Activated CD4-positive, alpha-beta T cell treated with anti-CD3 and anti-CD28 coated beads, Interleukin-2, amount 10 ng/mL, durations not matched to agents 24 days and 14 days (primary cell): ENCODE results near the gene CPT1C. TPM values are rescaled to one million over a fixed set of nuclear protein-coding genes. Genes with fewer than 3 reads are reported as not detected.

Experiments used
- DNase-seq: peaks from one replicate; pipeline ENCODE4 v3.0.0; 2022
- H3K27ac Mint-ChIP-seq: one replicate; pipeline ENCODE4 v1.8.0; 2022; ENCODE audit warnings: mild to moderate bottlenecking, mixed read lengths
- H3K27me3 Mint-ChIP-seq: one replicate; pipeline ENCODE4 v1.8.0; 2022; ENCODE audit warnings: mixed read lengths
- H3K36me3 Mint-ChIP-seq: one replicate; pipeline ENCODE4 v1.8.0; 2022; ENCODE audit warnings: low read depth, mild to moderate bottlenecking, mixed read lengths
- H3K4me1 Mint-ChIP-seq: one replicate; pipeline ENCODE4 v1.8.0; 2021; ENCODE audit warnings: mixed read lengths
- H3K4me3 Mint-ChIP-seq: one replicate; pipeline ENCODE4 v1.8.0; 2022; ENCODE audit warnings: mild to moderate bottlenecking, moderate library complexity, mixed read lengths
- H3K9me3 Mint-ChIP-seq: one replicate; pipeline ENCODE4 v1.8.0; 2021; ENCODE audit warnings: mixed read lengths
- intact Hi-C: fragments of 100-400 bp; cut with micrococcal nuclease; formaldehyde crosslinking; loops from one replicate; pipeline ENCODE4 v1.15.1; 2023
- total RNA-seq: library from RNA; stranded (reverse); gene quantifications from 2 replicates; pipeline ENCODE4 v1.2.3, GENCODE V29; 2022

CPT1C gene
- 3.4 and 3.6 TPM in 2 replicates for total RNA-seq

- Mint-ChIP-seq H3K4me3 (peak within 1 kb of the TSS; percentile 87), H3K9me3 (no peaks in the 10 kb centered on the region), H3K27me3 (peaks cover 13% of the 10 kb centered on the region), H3K27ac (peak within 1 kb of the TSS; percentile 63), H3K4me1 (peaks cover 19% of the 10 kb centered on the region), H3K36me3 (peaks cover 30% of the 10 kb centered on the region)
- DNase-seq: peak; percentile 88
- intact Hi-C loops: loop anchor here (2.0 kb wide), 1 partner anchor 76 kb away; the partner anchor contains the start of gene AP2A1
These were observed at the start of gene CPT1C for GRCh38 chr19:49690656-49691242. Gene CPT1C (plus strand): TSS chr19:49691116. CDS start chr19:49692253, 1,137 bp downstream.

GRCh38 chr19:49641688-49642491 lies 49.0 kb upstream of the CPT1C start, which contains the start of gene SCAF1:
Gene SCAF1 (plus strand): TSS chr19:49642209. CDS start chr19:49645027, 2,818 bp downstream.
- H3K36me3 Mint-ChIP-seq: peaks cover 13% of the 10 kb centered on the region
- DNase-seq: peak; percentile 100
- peak within 1 kb of the TSS; percentile 100 for H3K27ac Mint-ChIP-seq
- H3K4me1 Mint-ChIP-seq: peaks cover 52% of the 10 kb centered on the region
- peak within 1 kb of the TSS; percentile 97 for H3K4me3 Mint-ChIP-seq
- intact Hi-C loops: loop anchor here (1.0 to 5.0 kb wide), 6 partner anchors 23 to 235 kb away; partner anchors contain the start of genes AKT1S1, ALDH16A1, AP2A1 and BCL2L12
- no peaks in the 10 kb centered on the region for H3K27me3 Mint-ChIP-seq
- H3K9me3 Mint-ChIP-seq: no peaks in the 10 kb centered on the region

- Mint-ChIP-seq H3K4me1 (peaks cover 51% of the 10 kb centered on the region), H3K4me3 (peak overlapping the region; percentile 97), H3K9me3 (no peaks in the 10 kb centered on the region), H3K27me3 (no peaks in the 10 kb centered on the region), H3K27ac (peak overlapping the region; percentile 92), H3K36me3 (peaks cover 16% of the 10 kb centered on the region)
- intact Hi-C loops: loop anchor here (1.0 to 5.0 kb wide), 3 partner anchors 23 to 208 kb away; partner anchors contain the start of genes ALDH16A1, BCL2L12, IRF3 and PIH1D1
- DNase-seq: no peak
These were observed 48.4 kb upstream of the CPT1C start for GRCh38 chr19:49642492-49643035.

GRCh38 chr19:49643466-49643865 lies 47.5 kb upstream of the CPT1C start:
- H3K27ac Mint-ChIP-seq: peak overlapping the region; percentile 87
- H3K4me1 Mint-ChIP-seq: peaks cover 44% of the 10 kb centered on the region
- H3K4me3 Mint-ChIP-seq: peak overlapping the region; percentile 97
- peak; percentile 68 for DNase-seq
- peaks cover 19% of the 10 kb centered on the region for H3K36me3 Mint-ChIP-seq
- no peaks in the 10 kb centered on the region for H3K9me3 Mint-ChIP-seq
- intact Hi-C loops: loop anchor here (2.0 to 5.0 kb wide), 2 partner anchors 191 to 207 kb away; partner anchors contain the start of genes ALDH16A1, PIH1D1 and PTOV1
- no peaks in the 10 kb centered on the region for H3K27me3 Mint-ChIP-seq

- Mint-ChIP-seq H3K4me3 (no peak overlapping the region), H3K9me3 (no peaks in the 10 kb centered on the region), H3K27me3 (no peaks in the 10 kb centered on the region), H3K36me3 (peaks cover 27% of the 10 kb centered on the region), H3K4me1 (peaks cover 29% of the 10 kb centered on the region), H3K27ac (no peak overlapping the region)
- no peak for DNase-seq
- intact Hi-C loops: no loop called here
These were observed 45.3 kb upstream of the CPT1C start for GRCh38 chr19:49645592-49645991.

GRCh38 chr19:49645995-49646394 lies 44.9 kb upstream of the CPT1C start:
- DNase-seq: no peak
- Mint-ChIP-seq H3K4me3 (no peak overlapping the region), H3K27ac (no peak overlapping the region), H3K27me3 (no peaks in the 10 kb centered on the region), H3K36me3 (peaks cover 29% of the 10 kb centered on the region), H3K9me3 (no peaks in the 10 kb centered on the region), H3K4me1 (peaks cover 25% of the 10 kb centered on the region)
- intact Hi-C loops: no loop called here

GRCh38 chr19:49646586-49646985 lies 44.3 kb upstream of the CPT1C start:
- H3K27me3 Mint-ChIP-seq: no peaks in the 10 kb centered on the region
- peaks cover 29% of the 10 kb centered on the region for H3K36me3 Mint-ChIP-seq
- DNase-seq: no peak
- no peak overlapping the region for H3K27ac Mint-ChIP-seq
- H3K9me3 Mint-ChIP-seq: no peaks in the 10 kb centered on the region
- peaks cover 23% of the 10 kb centered on the region for H3K4me1 Mint-ChIP-seq
- intact Hi-C loops: no loop called here
- H3K4me3 Mint-ChIP-seq: no peak overlapping the region

- Mint-ChIP-seq H3K4me1 (no peaks in the 10 kb centered on the region), H3K27me3 (no peaks in the 10 kb centered on the region)
- intact Hi-C loops: no loop called here
These were observed 39.7 kb upstream of the CPT1C start for GRCh38 chr19:49651029-49651819.

GRCh38 chr19:49651820-49652550 lies 38.9 kb upstream of the CPT1C start:
- no peak for DNase-seq
- H3K9me3 Mint-ChIP-seq: no peaks in the 10 kb centered on the region
- intact Hi-C loops: no loop called here
- H3K36me3 Mint-ChIP-seq: peaks cover 44% of the 10 kb centered on the region
- no peaks in the 10 kb centered on the region for H3K4me1 Mint-ChIP-seq
- no peak overlapping the region for H3K27ac Mint-ChIP-seq
- no peak overlapping the region for H3K4me3 Mint-ChIP-seq
- no peaks in the 10 kb centered on the region for H3K27me3 Mint-ChIP-seq

More at GRCh38 chr19:49651029-49651819, 39.7 kb upstream of the CPT1C start:
- no peak for DNase-seq
- Mint-ChIP-seq H3K36me3 (peaks cover 44% of the 10 kb centered on the region), H3K9me3 (no peaks in the 10 kb centered on the region), H3K4me3 (no peak overlapping the region), H3K27ac (no peak overlapping the region)

GRCh38 chr19:49652551-49653465 lies 38.1 kb upstream of the CPT1C start:
- intact Hi-C loops: no loop called here
- Mint-ChIP-seq H3K9me3 (no peaks in the 10 kb centered on the region), H3K36me3 (peaks cover 46% of the 10 kb centered on the region), H3K4me1 (peaks cover 1% of the 10 kb centered on the region), H3K27me3 (no peaks in the 10 kb centered on the region), H3K4me3 (no peak overlapping the region), H3K27ac (no peak overlapping the region)
- no peak for DNase-seq

GRCh38 chr19:49653466-49653806 lies 37.5 kb upstream of the CPT1C start:
- Mint-ChIP-seq H3K27me3 (no peaks in the 10 kb centered on the region), H3K4me3 (no peak overlapping the region), H3K9me3 (no peaks in the 10 kb centered on the region), H3K27ac (no peak overlapping the region), H3K4me1 (peaks cover 1% of the 10 kb centered on the region), H3K36me3 (peaks cover 45% of the 10 kb centered on the region)
- DNase-seq: no peak
- intact Hi-C loops: no loop called here

GRCh38 chr19:49654581-49654980 lies 36.3 kb upstream of the CPT1C start:
- no peaks in the 10 kb centered on the region for H3K27me3 Mint-ChIP-seq
- no peak for DNase-seq
- no peak overlapping the region for H3K4me3 Mint-ChIP-seq
- intact Hi-C loops: no loop called here
- H3K9me3 Mint-ChIP-seq: no peaks in the 10 kb centered on the region
- H3K4me1 Mint-ChIP-seq: peaks cover 1% of the 10 kb centered on the region
- no peak overlapping the region for H3K27ac Mint-ChIP-seq
- peaks cover 47% of the 10 kb centered on the region for H3K36me3 Mint-ChIP-seq
